Vagina (tissue), 2 donors: ENCODE data around the gene CSPG5.

Experiments
- POLR2A ChIP-seq, 2 donors: fragments of 450-650 bp; IDR thresholded peaks; one replicate each; pipeline ENCODE4 v1.6.1; 2017; ENCODE audit warnings: antibody characterized with exemption in 2 of 2, mild to moderate bottlenecking in 2 of 2, moderate library complexity in 2 of 2
- TF ChIP-seq, protein P1 (sequence below), 3 experiments: fragments of 450-650 bp in 2 of 3; fragments of 200-600 bp in 1 of 3; sonication (generic) in 1 of 3; IDR thresholded peaks; one replicate each; pipeline ENCODE4 v1.5.1; 2017 to 2019; ENCODE audit warnings: antibody characterized with exemption in 3 of 3, mild to moderate bottlenecking in 2 of 3, moderate library complexity in 2 of 3

- TF ChIP-seq, protein P1, sequence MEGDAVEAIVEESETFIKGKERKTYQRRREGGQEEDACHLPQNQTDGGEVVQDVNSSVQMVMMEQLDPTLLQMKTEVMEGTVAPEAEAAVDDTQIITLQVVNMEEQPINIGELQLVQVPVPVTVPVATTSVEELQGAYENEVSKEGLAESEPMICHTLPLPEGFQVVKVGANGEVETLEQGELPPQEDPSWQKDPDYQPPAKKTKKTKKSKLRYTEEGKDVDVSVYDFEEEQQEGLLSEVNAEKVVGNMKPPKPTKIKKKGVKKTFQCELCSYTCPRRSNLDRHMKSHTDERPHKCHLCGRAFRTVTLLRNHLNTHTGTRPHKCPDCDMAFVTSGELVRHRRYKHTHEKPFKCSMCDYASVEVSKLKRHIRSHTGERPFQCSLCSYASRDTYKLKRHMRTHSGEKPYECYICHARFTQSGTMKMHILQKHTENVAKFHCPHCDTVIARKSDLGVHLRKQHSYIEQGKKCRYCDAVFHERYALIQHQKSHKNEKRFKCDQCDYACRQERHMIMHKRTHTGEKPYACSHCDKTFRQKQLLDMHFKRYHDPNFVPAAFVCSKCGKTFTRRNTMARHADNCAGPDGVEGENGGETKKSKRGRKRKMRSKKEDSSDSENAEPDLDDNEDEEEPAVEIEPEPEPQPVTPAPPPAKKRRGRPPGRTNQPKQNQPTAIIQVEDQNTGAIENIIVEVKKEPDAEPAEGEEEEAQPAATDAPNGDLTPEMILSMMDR (IDR thresholded peaks at IDR 0.05), result no peak
- TF ChIP-seq POLR2A (IDR thresholded peaks at IDR 0.05), result no peak
These were observed 1.8 kb upstream of the CSPG5 start for GRCh38 chr3:47580481-47580880.
